MCF 10A (cell line): ENCODE results near the gene HNRNPH2. TPM values are rescaled to one million over a fixed set of nuclear protein-coding genes. Genes with fewer than 3 reads are reported as not detected.

Source experiments
- Bru-seq: library from RNA; stranded (reverse); fragments of 400-500 nt; gene quantifications from one replicate; lab custom pipeline; 2021; lab: Mats Ljungman, UMichigan
- BruChase-seq, 2 experiments: library from RNA; stranded (reverse); fragments of 400-500 nt; gene quantifications; one replicate each; lab custom pipeline; 2021; lab: Mats Ljungman, UMichigan
- BruUV-seq: library from RNA; stranded (reverse); fragments of 400-500 nt; replicated peaks from 2 replicates; lab custom pipeline; 2021; lab: Mats Ljungman, UMichigan
- CTCF ChIA-PET: fragments of 300-600 bp; sonication (Branson Sonifier 250); formaldehyde crosslinking; extraction: SDS; loops from one replicate; lab custom pipeline; 2021; ENCODE audit warnings: antibody characterized with exemption, inconsistent platforms; lab: Yijun Ruan, JAX
- POLR2A ChIA-PET: fragments of 300-600, 350-650 bp; sonication (Branson Sonifier 250); formaldehyde crosslinking; extraction: SDS; loops from one replicate; lab custom pipeline; 2020; ENCODE audit warnings: antibody characterized with exemption, inconsistent platforms; lab: Yijun Ruan, JAX
- DNase-seq: peaks from one replicate; pipeline ENCODE4 v3.0.0-alpha.2; 2018; ENCODE audit not compliant: unreplicated experiment
- H3K27ac Mint-ChIP-seq: one replicate; pipeline ENCODE4 v1.8.0; 2022; ENCODE audit warnings: mild to moderate bottlenecking, low read depth, mixed read lengths; ENCODE audit not compliant: unreplicated experiment
- H3K27me3 Mint-ChIP-seq: one replicate; pipeline ENCODE4 v1.8.0; 2022; ENCODE audit warnings: mixed read lengths; ENCODE audit not compliant: insufficient read depth, unreplicated experiment
- H3K36me3 Mint-ChIP-seq: one replicate; pipeline ENCODE4 v1.8.0; 2022; ENCODE audit warnings: mild to moderate bottlenecking, moderate library complexity, mixed read lengths; ENCODE audit not compliant: insufficient read depth, unreplicated experiment
- H3K4me1 Mint-ChIP-seq: one replicate; pipeline ENCODE4 v1.8.0; 2022; ENCODE audit warnings: mixed read lengths; ENCODE audit not compliant: insufficient read depth, unreplicated experiment
- H3K4me3 Mint-ChIP-seq: one replicate; pipeline ENCODE4 v1.8.0; 2022; ENCODE audit warnings: mild to moderate bottlenecking, moderate library complexity, mixed read lengths; ENCODE audit not compliant: unreplicated experiment
- H3K9me3 Mint-ChIP-seq: one replicate; pipeline ENCODE4 v1.8.0; 2022; ENCODE audit warnings: mixed read lengths; ENCODE audit not compliant: unreplicated experiment
- intact Hi-C: fragments of 100-400 bp; cut with micrococcal nuclease; formaldehyde crosslinking; loops from 2 replicates; pipeline ENCODE4 v1.14.1; 2022
- long read RNA-seq: library from polyadenylated mRNA; stranded (forward); transcript quantifications from one replicate; pipeline ENCODE4 v2.0.0, GENCODE V29; 2022
- total RNA-seq: library from RNA; stranded (reverse); gene quantifications from 2 replicates; pipeline ENCODE4 v1.2.3, GENCODE V29; 2022
- TF ChIP-seq, protein P1 (sequence below): fragments of 200-600 bp; IDR thresholded peaks from one replicate; pipeline ENCODE4 v1.8.0; 2022; ENCODE audit warnings: antibody characterized with exemption, mild to moderate bottlenecking; ENCODE audit not compliant: unreplicated experiment

Gene HNRNPH2, protein sequence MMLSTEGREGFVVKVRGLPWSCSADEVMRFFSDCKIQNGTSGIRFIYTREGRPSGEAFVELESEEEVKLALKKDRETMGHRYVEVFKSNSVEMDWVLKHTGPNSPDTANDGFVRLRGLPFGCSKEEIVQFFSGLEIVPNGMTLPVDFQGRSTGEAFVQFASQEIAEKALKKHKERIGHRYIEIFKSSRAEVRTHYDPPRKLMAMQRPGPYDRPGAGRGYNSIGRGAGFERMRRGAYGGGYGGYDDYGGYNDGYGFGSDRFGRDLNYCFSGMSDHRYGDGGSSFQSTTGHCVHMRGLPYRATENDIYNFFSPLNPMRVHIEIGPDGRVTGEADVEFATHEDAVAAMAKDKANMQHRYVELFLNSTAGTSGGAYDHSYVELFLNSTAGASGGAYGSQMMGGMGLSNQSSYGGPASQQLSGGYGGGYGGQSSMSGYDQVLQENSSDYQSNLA
- 35.5 and 44.2 TPM in 2 replicates for total RNA-seq
- Bru-seq, nascent RNA, result percentile 97 among the genes with signal in this experiment
- BruChase-seq, experiment 1, labeled RNA remaining after a 6-hour chase, result percentile 100 among the genes with signal in this experiment
- BruChase-seq, experiment 2, labeled RNA remaining after a 2-hour chase, result percentile 100 among the genes with signal in this experiment
- long read RNA-seq, transcript HNRNPH2-201 (2 exons, 2,223 nt), result major isoform, 164 of 167 reads
- long read RNA-seq, partial matches to known transcripts, result 0 of 167 reads
- long read RNA-seq, other reads (novel, unspliced or antisense), result 3 of 167 reads

DNA sequence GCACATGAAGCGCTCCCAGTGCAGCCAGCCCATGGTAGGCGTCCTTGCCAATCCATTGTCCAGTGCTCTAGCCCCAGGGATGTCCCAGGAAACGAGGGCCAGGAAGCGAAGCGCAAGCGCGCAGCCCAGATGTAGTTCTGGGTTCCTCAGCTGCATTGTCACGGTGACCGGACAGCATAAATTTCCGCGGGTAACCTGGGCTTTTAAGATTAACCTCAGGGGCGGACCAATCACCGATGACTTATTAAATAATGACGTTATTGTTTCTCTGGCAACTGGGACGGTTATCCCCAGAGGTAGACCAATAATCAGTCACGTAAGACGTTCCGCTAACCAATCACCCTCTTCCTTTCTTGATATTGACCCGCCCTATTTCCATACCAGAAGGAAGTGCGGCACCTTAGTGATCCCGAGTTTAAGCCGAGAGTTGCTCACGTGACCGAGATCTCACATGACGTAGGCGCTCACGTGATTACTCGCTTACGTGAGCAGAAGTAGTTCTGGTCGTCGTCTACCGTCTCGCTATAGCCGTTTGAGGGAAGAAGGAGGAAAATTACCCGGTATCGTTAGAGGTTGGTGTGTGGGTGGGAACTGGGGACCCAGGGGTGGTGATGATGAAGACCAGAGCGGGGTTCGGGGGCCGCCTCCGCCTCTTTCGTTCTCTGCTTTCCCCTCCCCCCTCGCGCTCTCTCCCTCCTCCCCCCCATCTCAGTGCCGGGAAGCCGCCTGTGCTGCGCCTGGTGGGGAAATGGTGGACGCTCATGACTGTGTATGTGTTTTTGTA is at the start of gene HNRNPH2, which contains the start of gene GLA:
HNRNPH2 (plus strand) TSS at position 475 of the 784 bp plus-strand sequence. CDS start 3,767 bp downstream, outside the sequence.
GLA (minus strand) TSS at position 178 of the 784 bp plus-strand sequence; CDS start at position 156, 22 bp downstream.
- Mint-ChIP-seq H3K4me1 (peaks cover 6% of the 10 kb centered on the region), H3K4me3 (peak within 1 kb of the TSS; percentile 81), H3K9me3 (no peaks in the 10 kb centered on the region), H3K36me3 (peaks cover 34% of the 10 kb centered on the region), H3K27ac (peak within 1 kb of the TSS; percentile 91), H3K27me3 (peaks cover 26% of the 10 kb centered on the region)
- peak; percentile 96 for DNase-seq
- BruUV-seq, result no TSS peak
- CTCF ChIA-PET, result interaction anchor here (0.7 kb wide), 1 partner anchor 774 kb away, joined by 3 read pairs; no protein-coding TSS in a partner anchor
- TF ChIP-seq, protein P1, sequence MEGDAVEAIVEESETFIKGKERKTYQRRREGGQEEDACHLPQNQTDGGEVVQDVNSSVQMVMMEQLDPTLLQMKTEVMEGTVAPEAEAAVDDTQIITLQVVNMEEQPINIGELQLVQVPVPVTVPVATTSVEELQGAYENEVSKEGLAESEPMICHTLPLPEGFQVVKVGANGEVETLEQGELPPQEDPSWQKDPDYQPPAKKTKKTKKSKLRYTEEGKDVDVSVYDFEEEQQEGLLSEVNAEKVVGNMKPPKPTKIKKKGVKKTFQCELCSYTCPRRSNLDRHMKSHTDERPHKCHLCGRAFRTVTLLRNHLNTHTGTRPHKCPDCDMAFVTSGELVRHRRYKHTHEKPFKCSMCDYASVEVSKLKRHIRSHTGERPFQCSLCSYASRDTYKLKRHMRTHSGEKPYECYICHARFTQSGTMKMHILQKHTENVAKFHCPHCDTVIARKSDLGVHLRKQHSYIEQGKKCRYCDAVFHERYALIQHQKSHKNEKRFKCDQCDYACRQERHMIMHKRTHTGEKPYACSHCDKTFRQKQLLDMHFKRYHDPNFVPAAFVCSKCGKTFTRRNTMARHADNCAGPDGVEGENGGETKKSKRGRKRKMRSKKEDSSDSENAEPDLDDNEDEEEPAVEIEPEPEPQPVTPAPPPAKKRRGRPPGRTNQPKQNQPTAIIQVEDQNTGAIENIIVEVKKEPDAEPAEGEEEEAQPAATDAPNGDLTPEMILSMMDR, result no peak
- POLR2A ChIA-PET, result interaction anchor here (0.7 to 3.1 kb wide), 5 partner anchors 11 to 18 kb away, joined by 3 to 18 read pairs (median 5); partner anchors contain the start of gene RPL36A
- intact Hi-C loops, result no loop called here

DNA sequence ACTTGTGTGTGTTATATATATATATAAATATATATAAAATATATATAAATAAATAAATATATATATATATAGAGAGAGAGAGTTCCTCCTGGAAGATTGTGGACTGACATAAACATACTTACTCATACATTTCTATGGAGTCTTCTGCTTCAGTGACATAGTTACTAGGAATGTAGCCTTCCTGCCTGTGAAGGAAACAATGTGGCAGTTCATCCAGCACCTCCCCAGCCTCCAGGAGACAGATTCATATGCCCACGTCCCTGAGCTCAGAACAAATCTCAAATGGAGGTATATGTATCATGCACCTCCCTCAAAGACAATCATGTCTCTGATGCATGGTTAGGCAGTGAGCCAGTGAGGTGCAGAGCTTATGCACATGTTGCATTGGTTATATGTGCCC is 48.1 kb upstream of the HNRNPH2 start:
- ChIA-PET POLR2A (no interaction called here), CTCF (interaction anchor here (0.6 to 0.7 kb wide), 2 partner anchors 41 to 242 kb away, joined by 3 to 6 read pairs; no protein-coding TSS in a partner anchor)
- DNase-seq, result no peak
- Mint-ChIP-seq H3K4me1 (no peaks in the 10 kb centered on the region), H3K4me3 (no peak overlapping the region), H3K27me3 (peaks cover 59% of the 10 kb centered on the region), H3K36me3 (peaks cover 6% of the 10 kb centered on the region), H3K27ac (no peak overlapping the region), H3K9me3 (no peaks in the 10 kb centered on the region)
- BruUV-seq, result no TSS peak
- intact Hi-C loops, result no loop called here
- TF ChIP-seq, protein P1, result no peak

DNA sequence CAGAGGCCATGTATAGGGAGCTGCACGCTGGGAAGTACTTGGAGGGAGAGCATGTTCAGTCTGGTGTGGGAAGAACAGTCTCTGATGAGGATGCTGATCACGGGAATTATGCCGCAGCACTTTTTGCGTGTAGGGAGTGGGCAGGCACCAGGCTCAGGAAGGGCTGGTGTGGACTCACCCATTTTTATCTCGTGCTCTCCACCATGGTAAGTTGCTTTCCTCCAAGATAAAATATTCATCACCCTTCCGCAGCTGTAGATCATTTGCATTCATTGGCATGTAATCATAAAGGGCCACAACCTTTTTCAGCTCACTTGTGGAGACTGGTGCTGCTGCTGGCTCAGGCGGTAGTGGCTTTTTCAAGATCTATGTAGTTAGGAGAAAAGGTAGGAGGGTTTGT is 47.6 kb upstream of the HNRNPH2 start:
- Mint-ChIP-seq H3K27me3 (peaks cover 59% of the 10 kb centered on the region), H3K27ac (no peak overlapping the region), H3K4me1 (no peaks in the 10 kb centered on the region), H3K36me3 (peaks cover 6% of the 10 kb centered on the region), H3K9me3 (no peaks in the 10 kb centered on the region), H3K4me3 (no peak overlapping the region)
- TF ChIP-seq, protein P1, result no peak
- DNase-seq, result no peak
- ChIA-PET POLR2A (no interaction called here), CTCF (interaction anchor here (0.7 kb wide), 1 partner anchor 243 kb away, joined by 3 read pairs; no protein-coding TSS in a partner anchor)
- BruUV-seq, result no TSS peak
- intact Hi-C loops, result no loop called here
